Activated CD8-positive, alpha-beta T cell treated with anti-CD3 and anti-CD28 coated beads for 36 hours (primary cell): ENCODE measurements around the gene IPO5. TPM values are rescaled to one million over a fixed set of nuclear protein-coding genes. Genes with fewer than 3 reads are reported as not detected.

Source experiments
- ATAC-seq: fragments of 200-7000 bp; cut with Tn5 transposase; one replicate; pipeline ENCODE4 v1.10.0; 2021; ENCODE audit warnings: mild to moderate bottlenecking, moderate library complexity
- CTCF ChIA-PET: fragments of 350-600 bp; sonication (Branson Sonifier 250); formaldehyde crosslinking; loops from one replicate; lab custom pipeline; 2021; ENCODE audit warnings: antibody characterized with exemption; lab: Charles Lee
- POLR2A ChIA-PET: fragments of 350-600 bp; sonication (Branson Sonifier 250); formaldehyde crosslinking; loops from one replicate; lab custom pipeline; 2021; ENCODE audit warnings: antibody characterized with exemption; lab: Charles Lee
- DNase-seq: peaks from one replicate; pipeline ENCODE4 v3.0.0-alpha.2; 2020
- H3K27ac Mint-ChIP-seq: one replicate; pipeline ENCODE4 v1.8.0; 2021; ENCODE audit warnings: mild to moderate bottlenecking, mixed read lengths
- H3K27me3 Mint-ChIP-seq: one replicate; pipeline ENCODE4 v1.8.0; 2021; ENCODE audit warnings: mixed read lengths
- H3K36me3 Mint-ChIP-seq: one replicate; pipeline ENCODE4 v1.8.0; 2021; ENCODE audit warnings: low read depth, mixed read lengths
- H3K4me1 Mint-ChIP-seq: one replicate; pipeline ENCODE4 v1.8.0; 2021; ENCODE audit warnings: low read depth, mixed read lengths
- H3K4me3 Mint-ChIP-seq: one replicate; pipeline ENCODE4 v1.8.0; 2021; ENCODE audit warnings: mild to moderate bottlenecking, moderate library complexity, mixed read lengths
- H3K9me3 Mint-ChIP-seq: one replicate; pipeline ENCODE4 v1.8.0; 2021; ENCODE audit warnings: mixed read lengths
- intact Hi-C: fragments of 100-400 bp; cut with micrococcal nuclease; formaldehyde crosslinking; loops from one replicate; pipeline ENCODE4 v1.10.0; 2022
- total RNA-seq, 2 experiments: library from RNA; stranded (reverse); gene quantifications; one replicate each; pipeline ENCODE4 v1.2.3, GENCODE V29; 2021
- TF ChIP-seq, protein P1 (sequence below): fragments of 200-600 bp; IDR thresholded peaks from one replicate; pipeline ENCODE4 v1.8.0; 2022; ENCODE audit warnings: antibody characterized with exemption, mild to moderate bottlenecking

The IPO5 gene
- total RNA-seq, 2 experiments from 2014 or later: 242 to 250 TPM

- Mint-ChIP-seq H3K4me3 (no peak overlapping the region), H3K36me3 (no peaks in the 10 kb centered on the region), H3K9me3 (peaks cover 12% of the 10 kb centered on the region), H3K4me1 (no peaks in the 10 kb centered on the region), H3K27me3 (peaks cover 7% of the 10 kb centered on the region), H3K27ac (no peak overlapping the region)
- ChIA-PET CTCF (no interaction called here), POLR2A (no interaction called here)
- TF ChIP-seq, protein P1, sequence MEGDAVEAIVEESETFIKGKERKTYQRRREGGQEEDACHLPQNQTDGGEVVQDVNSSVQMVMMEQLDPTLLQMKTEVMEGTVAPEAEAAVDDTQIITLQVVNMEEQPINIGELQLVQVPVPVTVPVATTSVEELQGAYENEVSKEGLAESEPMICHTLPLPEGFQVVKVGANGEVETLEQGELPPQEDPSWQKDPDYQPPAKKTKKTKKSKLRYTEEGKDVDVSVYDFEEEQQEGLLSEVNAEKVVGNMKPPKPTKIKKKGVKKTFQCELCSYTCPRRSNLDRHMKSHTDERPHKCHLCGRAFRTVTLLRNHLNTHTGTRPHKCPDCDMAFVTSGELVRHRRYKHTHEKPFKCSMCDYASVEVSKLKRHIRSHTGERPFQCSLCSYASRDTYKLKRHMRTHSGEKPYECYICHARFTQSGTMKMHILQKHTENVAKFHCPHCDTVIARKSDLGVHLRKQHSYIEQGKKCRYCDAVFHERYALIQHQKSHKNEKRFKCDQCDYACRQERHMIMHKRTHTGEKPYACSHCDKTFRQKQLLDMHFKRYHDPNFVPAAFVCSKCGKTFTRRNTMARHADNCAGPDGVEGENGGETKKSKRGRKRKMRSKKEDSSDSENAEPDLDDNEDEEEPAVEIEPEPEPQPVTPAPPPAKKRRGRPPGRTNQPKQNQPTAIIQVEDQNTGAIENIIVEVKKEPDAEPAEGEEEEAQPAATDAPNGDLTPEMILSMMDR: no peak
- intact Hi-C loops: no loop called here
- ATAC-seq (no peak), DNase-seq (no peak)
Observed at GRCh38 chr13:97913206-97913605, 40.3 kb upstream of the IPO5 start.

DNA sequence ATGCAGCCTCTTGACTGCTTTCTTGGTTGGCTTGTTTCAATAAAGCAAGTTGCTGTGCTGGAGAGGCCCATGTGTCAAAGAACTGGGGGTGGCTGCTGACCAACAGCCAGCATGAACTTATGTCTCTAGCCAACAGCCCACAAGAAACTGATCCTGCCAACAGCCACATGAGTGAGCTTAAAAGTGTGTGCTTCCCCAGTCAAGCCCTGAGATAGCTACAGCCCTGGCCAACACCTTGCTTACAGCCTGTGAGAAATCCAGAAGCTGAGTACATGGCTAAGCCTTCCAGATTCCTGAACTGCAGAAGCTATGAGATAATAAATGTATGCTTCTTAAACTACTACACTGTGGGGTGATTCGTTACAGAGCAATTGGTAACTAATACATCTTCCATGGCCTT lies 38.9 kb upstream of the IPO5 start:
- POLR2A ChIA-PET: no interaction called here
- Mint-ChIP-seq H3K4me3 (no peak overlapping the region), H3K27me3 (peaks cover 10% of the 10 kb centered on the region)

DNA sequence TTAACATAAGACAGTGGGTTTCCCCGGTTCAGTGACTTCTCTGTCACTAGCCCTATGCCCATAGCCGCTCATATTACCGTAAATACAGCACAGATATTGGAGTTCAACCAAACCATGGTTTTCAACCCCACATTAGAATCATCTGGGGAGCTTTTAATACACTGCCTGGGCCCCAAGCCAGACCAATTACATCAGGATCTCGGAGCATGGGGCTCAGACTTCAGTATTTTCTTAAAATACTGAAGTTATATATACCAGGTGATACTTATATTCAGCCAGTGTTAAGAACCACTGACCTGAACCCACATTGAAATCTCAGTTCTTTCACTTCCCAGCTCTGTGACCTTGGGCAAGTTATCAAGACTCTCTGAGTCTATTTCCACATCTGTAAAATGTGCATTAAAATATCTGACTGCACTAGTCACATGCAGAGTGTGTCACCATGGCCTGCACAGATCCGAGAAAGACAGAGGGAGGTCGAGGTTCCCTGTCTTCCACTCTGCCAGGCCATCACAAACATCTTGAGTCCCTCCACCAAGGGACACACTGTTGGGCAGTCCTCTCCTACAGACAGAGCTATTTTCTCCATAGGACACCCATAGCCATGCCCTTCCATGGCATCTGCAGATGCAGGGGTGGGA lies 32.2 kb upstream of the IPO5 start:
- DNase-seq (no peak), ATAC-seq (no peak)
- CTCF ChIA-PET: no interaction called here
- Mint-ChIP-seq H3K27me3 (peaks cover 7% of the 10 kb centered on the region), H3K4me1 (no peaks in the 10 kb centered on the region), H3K36me3 (no peaks in the 10 kb centered on the region), H3K27ac (no peak overlapping the region), H3K4me3 (no peak overlapping the region), H3K9me3 (peaks cover 4% of the 10 kb centered on the region)
- TF ChIP-seq, protein P1: no peak
- POLR2A ChIA-PET: no interaction called here
- intact Hi-C loops: no loop called here

More for the DNA sequence above, 38.9 kb upstream of the IPO5 start:
- CTCF ChIA-PET: no interaction called here
- ATAC-seq: no peak
- no peak for DNase-seq
- intact Hi-C loops: no loop called here
- Mint-ChIP-seq H3K4me1 (no peaks in the 10 kb centered on the region), H3K36me3 (no peaks in the 10 kb centered on the region), H3K27ac (no peak overlapping the region), H3K9me3 (peaks cover 12% of the 10 kb centered on the region)
- TF ChIP-seq, protein P1: no peak

DNA sequence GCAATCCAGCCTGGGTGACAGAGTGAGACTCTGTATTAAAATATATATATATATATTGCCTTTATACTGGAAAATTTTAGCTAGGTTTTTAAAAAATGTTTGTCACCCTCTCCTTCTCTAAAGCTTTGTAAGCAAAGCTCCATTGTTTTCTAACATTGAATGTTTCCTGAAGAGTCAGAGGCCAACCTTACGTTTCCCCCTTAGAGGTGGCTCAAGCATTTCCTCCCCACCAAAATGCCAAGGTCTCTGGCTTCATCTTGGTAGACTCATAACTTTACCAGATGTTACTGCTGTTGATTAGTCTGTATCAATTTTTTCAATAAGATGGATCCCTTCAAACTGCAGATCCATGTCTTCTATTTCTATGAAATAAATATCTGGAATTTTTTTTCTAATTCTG lies 25.2 kb upstream of the IPO5 start:
- Mint-ChIP-seq H3K4me1 (no peaks in the 10 kb centered on the region), H3K36me3 (no peaks in the 10 kb centered on the region), H3K27me3 (peaks cover 6% of the 10 kb centered on the region), H3K4me3 (no peak overlapping the region), H3K9me3 (no peaks in the 10 kb centered on the region), H3K27ac (no peak overlapping the region)
- ATAC-seq (no peak), DNase-seq (no peak)
- TF ChIP-seq, protein P1: no peak
- intact Hi-C loops: no loop called here
- CTCF ChIA-PET: interaction anchor here (1.5 to 1.6 kb wide), 2 partner anchors 14 to 72 kb away, joined by 3 to 5 read pairs; no protein-coding TSS in a partner anchor
- POLR2A ChIA-PET: no interaction called here

- H3K27me3 Mint-ChIP-seq: peaks cover 17% of the 10 kb centered on the region
- CTCF ChIA-PET: no interaction called here
- POLR2A ChIA-PET: no interaction called here
- DNase-seq: no peak
- no peak overlapping the region for H3K27ac Mint-ChIP-seq
- no peaks in the 10 kb centered on the region for H3K9me3 Mint-ChIP-seq
- H3K36me3 Mint-ChIP-seq: no peaks in the 10 kb centered on the region
- no peak overlapping the region for H3K4me3 Mint-ChIP-seq
- no peaks in the 10 kb centered on the region for H3K4me1 Mint-ChIP-seq
- no peak for ATAC-seq
- TF ChIP-seq, protein P1: no peak
- intact Hi-C loops: no loop called here
Observed at GRCh38 chr13:97932036-97932435, 21.4 kb upstream of the IPO5 start.
